Ishikawa (cell line): ENCODE results near the gene LAMA3.

ENCODE experiments used
- CEBPB ChIP-seq: IDR thresholded peaks from 2 replicates; pipeline ENCODE4 v1.6.1; 2012
- CREB1 ChIP-seq: IDR thresholded peaks from 2 replicates; pipeline ENCODE4 v1.6.1; 2012; ENCODE audit warnings: low read depth
- EGR1 ChIP-seq: IDR thresholded peaks from 2 replicates; pipeline ENCODE4 v1.6.1; 2012
- EP300 ChIP-seq: IDR thresholded peaks from 2 replicates; pipeline ENCODE4 v1.6.1; 2012; ENCODE audit warnings: borderline replicate concordance
- FOXM1 ChIP-seq: IDR thresholded peaks from 2 replicates; pipeline ENCODE4 v1.6.1; 2012; ENCODE audit warnings: low read depth, borderline replicate concordance
- NFIC ChIP-seq: IDR thresholded peaks from 2 replicates; pipeline ENCODE4 v1.6.1; 2012
- RAD21 ChIP-seq: IDR thresholded peaks from 2 replicates; pipeline ENCODE4 v1.6.1; 2012; ENCODE audit warnings: low read depth
- TAF1 ChIP-seq: IDR thresholded peaks from 2 replicates; pipeline ENCODE4 v1.6.1; 2012; ENCODE audit warnings: low read depth, mild to moderate bottlenecking
- TCF12 ChIP-seq: IDR thresholded peaks from 2 replicates; pipeline ENCODE4 v1.6.1; 2012; ENCODE audit warnings: low read depth
- TEAD4 ChIP-seq: IDR thresholded peaks from 2 replicates; pipeline ENCODE4 v1.6.1; 2012
- YY1 ChIP-seq: IDR thresholded peaks from 2 replicates; pipeline ENCODE4 v1.6.1; 2012; ENCODE audit warnings: low read depth
- ZBTB7A ChIP-seq: IDR thresholded peaks from 2 replicates; pipeline ENCODE4 v1.6.1; 2012; ENCODE audit warnings: low read depth
- TF ChIP-seq, protein P1 (sequence below): IDR thresholded peaks from 2 replicates; pipeline ENCODE4 v1.6.1; 2012
- TF ChIP-seq, protein P2 (sequence below): IDR thresholded peaks from 2 replicates; pipeline ENCODE4 v1.6.1; 2012
- TF ChIP-seq, protein P3 (sequence below): IDR thresholded peaks from 2 replicates; pipeline ENCODE4 v1.6.1; 2012; ENCODE audit warnings: low read depth, mild to moderate bottlenecking

Gene LAMA3

DNA sequence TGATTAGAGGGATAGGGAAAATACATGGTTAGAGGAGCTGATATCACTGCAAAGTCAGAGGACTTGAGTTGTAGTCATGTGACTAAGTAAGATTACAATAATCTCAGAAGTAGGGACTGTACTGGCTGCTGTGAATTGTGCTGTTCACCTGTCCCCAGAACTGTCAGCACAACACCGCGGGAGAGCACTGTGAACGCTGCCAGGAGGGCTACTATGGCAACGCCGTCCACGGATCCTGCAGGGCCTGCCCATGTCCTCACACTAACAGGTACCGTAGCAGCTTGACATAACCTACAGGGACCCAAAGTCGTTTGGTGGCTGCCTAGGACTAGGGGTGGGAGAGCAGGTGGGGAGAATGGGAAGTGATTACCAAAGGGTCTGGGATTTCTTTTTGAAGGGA is 192.5 kb downstream of the LAMA3 start:
- TF ChIP-seq FOXM1 (no peak), ZBTB7A (no peak), CREB1 (no peak), YY1 (no peak), TCF12 (no peak), TEAD4 (no peak), NFIC (no peak), EP300 (no peak), TAF1 (no peak)
- TF ChIP-seq, protein P1, sequence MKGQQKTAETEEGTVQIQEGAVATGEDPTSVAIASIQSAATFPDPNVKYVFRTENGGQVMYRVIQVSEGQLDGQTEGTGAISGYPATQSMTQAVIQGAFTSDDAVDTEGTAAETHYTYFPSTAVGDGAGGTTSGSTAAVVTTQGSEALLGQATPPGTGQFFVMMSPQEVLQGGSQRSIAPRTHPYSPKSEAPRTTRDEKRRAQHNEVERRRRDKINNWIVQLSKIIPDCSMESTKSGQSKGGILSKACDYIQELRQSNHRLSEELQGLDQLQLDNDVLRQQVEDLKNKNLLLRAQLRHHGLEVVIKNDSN, result no peak

DNA sequence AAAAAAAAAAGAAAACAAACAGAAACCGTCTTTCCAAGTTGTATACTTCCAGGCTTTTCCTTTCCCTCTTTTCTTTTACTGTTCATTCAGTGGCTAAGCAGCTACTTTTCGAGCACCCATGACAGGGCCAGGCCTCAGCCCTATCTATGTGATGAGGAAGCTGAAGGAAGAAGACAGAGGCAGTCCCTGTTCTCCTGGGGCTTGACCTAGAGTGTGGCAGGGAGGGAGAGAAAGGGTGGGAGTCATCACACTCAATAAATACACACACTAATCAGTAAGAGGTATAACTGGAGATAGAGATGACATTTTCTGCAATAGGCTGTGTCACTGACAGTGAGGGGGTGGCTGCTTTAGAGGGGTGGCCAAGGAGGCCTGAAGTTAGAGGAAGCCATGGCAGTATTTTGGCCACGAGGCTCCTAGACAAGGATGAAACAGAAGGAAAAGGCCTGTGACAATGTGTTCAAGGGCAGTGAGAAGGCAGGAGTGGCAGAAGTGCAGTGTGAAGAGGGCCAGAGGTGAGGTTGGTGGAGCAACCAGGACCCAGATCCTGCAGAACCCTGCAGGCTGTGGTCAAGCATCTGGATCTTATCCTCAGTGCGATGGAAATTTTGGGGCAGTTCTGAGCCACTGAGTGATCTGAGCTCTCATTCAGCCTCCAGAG is 193.5 kb downstream of the LAMA3 start:
- no peak for TF ChIP-seq CREB1
- TF ChIP-seq, protein P2, sequence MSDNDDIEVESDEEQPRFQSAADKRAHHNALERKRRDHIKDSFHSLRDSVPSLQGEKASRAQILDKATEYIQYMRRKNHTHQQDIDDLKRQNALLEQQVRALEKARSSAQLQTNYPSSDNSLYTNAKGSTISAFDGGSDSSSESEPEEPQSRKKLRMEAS, result no peak
- TF ChIP-seq, protein P3, sequence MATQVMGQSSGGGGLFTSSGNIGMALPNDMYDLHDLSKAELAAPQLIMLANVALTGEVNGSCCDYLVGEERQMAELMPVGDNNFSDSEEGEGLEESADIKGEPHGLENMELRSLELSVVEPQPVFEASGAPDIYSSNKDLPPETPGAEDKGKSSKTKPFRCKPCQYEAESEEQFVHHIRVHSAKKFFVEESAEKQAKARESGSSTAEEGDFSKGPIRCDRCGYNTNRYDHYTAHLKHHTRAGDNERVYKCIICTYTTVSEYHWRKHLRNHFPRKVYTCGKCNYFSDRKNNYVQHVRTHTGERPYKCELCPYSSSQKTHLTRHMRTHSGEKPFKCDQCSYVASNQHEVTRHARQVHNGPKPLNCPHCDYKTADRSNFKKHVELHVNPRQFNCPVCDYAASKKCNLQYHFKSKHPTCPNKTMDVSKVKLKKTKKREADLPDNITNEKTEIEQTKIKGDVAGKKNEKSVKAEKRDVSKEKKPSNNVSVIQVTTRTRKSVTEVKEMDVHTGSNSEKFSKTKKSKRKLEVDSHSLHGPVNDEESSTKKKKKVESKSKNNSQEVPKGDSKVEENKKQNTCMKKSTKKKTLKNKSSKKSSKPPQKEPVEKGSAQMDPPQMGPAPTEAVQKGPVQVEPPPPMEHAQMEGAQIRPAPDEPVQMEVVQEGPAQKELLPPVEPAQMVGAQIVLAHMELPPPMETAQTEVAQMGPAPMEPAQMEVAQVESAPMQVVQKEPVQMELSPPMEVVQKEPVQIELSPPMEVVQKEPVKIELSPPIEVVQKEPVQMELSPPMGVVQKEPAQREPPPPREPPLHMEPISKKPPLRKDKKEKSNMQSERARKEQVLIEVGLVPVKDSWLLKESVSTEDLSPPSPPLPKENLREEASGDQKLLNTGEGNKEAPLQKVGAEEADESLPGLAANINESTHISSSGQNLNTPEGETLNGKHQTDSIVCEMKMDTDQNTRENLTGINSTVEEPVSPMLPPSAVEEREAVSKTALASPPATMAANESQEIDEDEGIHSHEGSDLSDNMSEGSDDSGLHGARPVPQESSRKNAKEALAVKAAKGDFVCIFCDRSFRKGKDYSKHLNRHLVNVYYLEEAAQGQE, result no peak
- TF ChIP-seq YY1, result no peak
- TF ChIP-seq FOXM1, result no peak
- TF ChIP-seq RAD21, result no peak
- TF ChIP-seq EGR1, result no peak
- TF ChIP-seq NFIC, result no peak
- TF ChIP-seq TEAD4, result no peak
- TF ChIP-seq TCF12, result no peak
- TF ChIP-seq TAF1, result no peak
- TF ChIP-seq ZBTB7A, result no peak
- no peak for TF ChIP-seq EP300
- no peak for TF ChIP-seq CEBPB
- TF ChIP-seq, protein P1, result no peak

DNA sequence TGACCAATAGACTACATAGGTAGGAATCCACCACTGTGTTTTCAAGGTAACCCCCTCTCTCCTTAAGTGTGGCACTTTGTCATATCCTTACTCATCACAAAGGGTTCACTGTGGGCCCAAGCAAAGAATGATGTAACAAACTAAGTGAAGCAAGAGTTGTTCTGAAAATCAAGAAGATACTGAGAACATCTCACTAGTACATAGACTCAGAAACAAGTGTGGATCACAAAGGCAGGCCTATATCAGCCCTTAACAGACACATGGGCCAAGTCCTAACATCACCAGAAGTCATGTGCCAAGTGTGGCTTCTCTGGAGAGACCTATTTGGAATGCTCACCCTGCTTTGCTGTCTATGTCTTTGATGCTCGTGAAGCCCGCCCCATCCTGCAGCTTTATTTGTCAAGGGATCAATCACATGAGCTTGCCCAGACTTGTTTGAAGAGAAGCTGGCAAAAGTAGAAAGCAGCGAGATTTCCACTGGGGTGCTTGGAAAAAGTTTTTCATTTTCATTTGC is 194.1 kb downstream of the LAMA3 start:
- TF ChIP-seq EP300, result no peak
- no peak for TF ChIP-seq TEAD4
- TF ChIP-seq, protein P2, result no peak
- TF ChIP-seq NFIC, result no peak

GRCh38 chr18:23884681-23885375 is 195.6 kb downstream of the LAMA3 start:
- TF ChIP-seq CREB1, result no peak
- TF ChIP-seq TAF1, result no peak
- no peak for TF ChIP-seq ZBTB7A
- no peak for TF ChIP-seq NFIC
- no peak for TF ChIP-seq CEBPB
- no peak for TF ChIP-seq EP300
- TF ChIP-seq FOXM1, result no peak
- TF ChIP-seq, protein P3, result no peak
- TF ChIP-seq TCF12, result no peak
- TF ChIP-seq, protein P2, result no peak
- TF ChIP-seq TEAD4, result no peak
- TF ChIP-seq YY1, result no peak

GRCh38 chr18:23885750-23886149 is 196.5 kb downstream of the LAMA3 start:
- TF ChIP-seq YY1 (no peak), ZBTB7A (no peak), NFIC (no peak), TEAD4 (no peak), CREB1 (no peak), TCF12 (no peak), FOXM1 (no peak), RAD21 (no peak), EP300 (no peak)
- TF ChIP-seq, protein P2, result no peak
- TF ChIP-seq, protein P1, result no peak
